Measurements from ENCODE around the gene KRTAP10-7.

GRCh38 chr21:44601596-44602462, 1.4 kb downstream of the KRTAP10-7 start:
- TF ChIP-seq IKZF5 (CRISPR knock-in tag; IDR thresholded peaks at IDR 0.05) (no peak), MAFK (conservative IDR thresholded peaks at IDR 0.05 in 1 of 2, IDR thresholded peaks at IDR 0.05 in 1 of 2; ENCODE audit: low read length in 2 of 2) (no peak), ARHGAP35 (CRISPR knock-in tag; IDR thresholded peaks at IDR 0.05; ENCODE audit: borderline replicate concordance) (no peak), DMTF1 (CRISPR knock-in tag; IDR thresholded peaks at IDR 0.05) (no peak), NFYB (CRISPR knock-in tag; IDR thresholded peaks at IDR 0.05) (no peak), MED1 (CRISPR knock-in tag; IDR thresholded peaks at IDR 0.05) (no peak), EZH2 (conservative IDR thresholded peaks at IDR 0.05; ENCODE audit: low read depth, low read length) (no peak), ZNF292 (CRISPR knock-in tag; IDR thresholded peaks at IDR 0.05; ENCODE audit: borderline replicate concordance, low read depth) (no peak), ZBTB33 (CRISPR knock-in tag; IDR thresholded peaks at IDR 0.05) (no peak), PHB2 (IDR thresholded peaks at IDR 0.05; ENCODE audit: partially characterized antibody) (no peak), MAX (IDR thresholded peaks at IDR 0.05) (no peak), NR1H2 (CRISPR knock-in tag; IDR thresholded peaks at IDR 0.05; ENCODE audit: borderline replicate concordance, low read depth) (no peak), ZMAT5 (CRISPR knock-in tag; IDR thresholded peaks at IDR 0.05; ENCODE audit: borderline replicate concordance, low read depth) (no peak), ATF3 (CRISPR knock-in tag; IDR thresholded peaks at IDR 0.05) (no peak)

Data from HepG2 (cell line).